Smooth muscle cell (in vitro differentiated cells): ENCODE results near the gene ZNF276. TPM values are rescaled to one million over a fixed set of nuclear protein-coding genes. Genes with fewer than 3 reads are reported as not detected.
"Not testable (repeated sequence)": the region's sequence is repeated elsewhere in the genome, so short reads cannot be mapped to it uniquely, and the experiment has no call there.

Experiments used
- DNase-seq: peaks from one replicate; lab custom pipeline; 2025; ENCODE audit not compliant: unreplicated experiment; lab: John Stamatoyannopoulos, UW
- H2AFZ ChIP-seq: fragments of 200-600 bp; sonication (generic); 2 replicates; pipeline ENCODE4 v1.6.0; 2016; ENCODE audit warnings: antibody characterized with exemption, low read depth, mild to moderate bottlenecking
- H3F3A ChIP-seq: fragments of 200-600 bp; sonication (generic); 2 replicates; pipeline ENCODE4 v1.6.0; 2017; ENCODE audit warnings: antibody characterized with exemption, low read depth
- H3K27ac ChIP-seq: fragments of 200-600 bp; sonication (generic); 2 replicates; pipeline ENCODE4 v1.5.1; 2016; ENCODE audit warnings: low read depth, mild to moderate bottlenecking
- H3K27me3 ChIP-seq: fragments of 200-600 bp; sonication (generic); 2 replicates; pipeline ENCODE4 v1.6.1; 2016; ENCODE audit warnings: low read depth, mild to moderate bottlenecking
- H3K36me3 ChIP-seq: fragments of 200-600 bp; sonication (generic); 2 replicates; pipeline ENCODE4 v1.5.1; 2016; ENCODE audit warnings: low read depth
- H3K4me1 ChIP-seq: fragments of 200-600 bp; sonication (generic); 2 replicates; pipeline ENCODE4 v1.5.1; 2016; ENCODE audit warnings: low read depth
- H3K4me2 ChIP-seq: fragments of 200-600 bp; sonication (generic); 2 replicates; pipeline ENCODE4 v1.6.0; 2016; ENCODE audit warnings: mild to moderate bottlenecking
- H3K4me3 ChIP-seq: fragments of 200-600 bp; sonication (generic); 2 replicates; pipeline ENCODE4 v1.5.1; 2016; ENCODE audit warnings: mild to moderate bottlenecking
- H3K79me2 ChIP-seq: fragments of 200-600 bp; sonication (generic); 2 replicates; pipeline ENCODE4 v1.6.0; 2016; ENCODE audit warnings: low read depth, mild to moderate bottlenecking
- H3K9ac ChIP-seq: fragments of 200-600 bp; sonication (generic); 2 replicates; pipeline ENCODE4 v1.6.0; 2016; ENCODE audit warnings: low read depth
- H3K9me3 ChIP-seq: fragments of 200-600 bp; sonication (generic); replicated peaks from 2 replicates; pipeline ENCODE4 v1.5.1; 2016; ENCODE audit warnings: low read depth
- H4K20me1 ChIP-seq: fragments of 200-600 bp; sonication (generic); 2 replicates; pipeline ENCODE4 v1.6.0; 2016; ENCODE audit warnings: low read depth
- WGBS: methylation state at CpG from one replicate; pipeline ENCODE4 v1.1.7; 2016; ENCODE audit warnings: low lambda C conversion rate; 5-methylcytosine and 5-hydroxymethylcytosine counted together
- polyA plus RNA-seq: library from polyadenylated mRNA; unstranded; fragments of >200 nt; fragmentation: Nextera tagmentation; extraction: Ambion mirVana; gene quantifications from 2 replicates; pipeline ENCODE4 v1.2.1, GENCODE V29; 2016
- total RNA-seq: library from RNA; depleted of rRNA; stranded (reverse); fragments of >200 nt; gene quantifications from 2 replicates; pipeline ENCODE4 v1.2.3, GENCODE V29; 2014
- TF ChIP-seq, protein P1 (sequence below): fragments of 200-600 bp; sonication (generic); IDR thresholded peaks from 2 replicates; pipeline ENCODE4 v1.5.1; 2017; ENCODE audit warnings: borderline replicate concordance, mild to moderate bottlenecking, antibody characterized with exemption; ENCODE audit not compliant: insufficient read depth, poor library complexity, severe bottlenecking

The ZNF276 gene
- total and polyA plus RNA-seq, 2 experiments from 2014 or later = 8.0 to 11.0 TPM

DNA sequence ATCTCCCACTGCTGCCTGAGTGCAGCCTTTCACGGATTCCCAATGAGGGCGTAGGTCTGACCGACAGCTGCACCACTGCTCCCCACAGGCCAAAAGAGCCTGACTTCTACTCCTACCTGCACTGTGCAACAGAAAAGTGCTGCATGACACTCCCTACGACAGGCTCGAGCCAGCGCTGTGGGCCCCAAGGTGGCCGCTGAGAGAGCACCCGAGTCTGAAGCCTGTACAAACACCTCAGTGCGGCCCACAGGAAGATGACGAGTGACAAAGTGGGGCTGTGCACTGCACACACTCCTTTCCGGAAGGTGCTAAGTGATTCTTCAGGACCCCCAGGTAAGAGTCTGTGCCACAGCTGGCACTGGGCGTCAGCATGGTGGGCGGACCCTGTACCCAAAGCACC is 53.9 kb downstream of the ZNF276 start:
- Histone ChIP-seq H2AFZ (no peak overlapping the region), H3K4me1 (no peaks in the 10 kb centered on the region), H3K27ac (no peak overlapping the region), H3F3A (no peaks in the 10 kb centered on the region), H3K9me3 (no peaks in the 10 kb centered on the region), H3K4me3 (no peak overlapping the region), H3K4me2 (no peak overlapping the region), H3K79me2 (no peaks in the 10 kb centered on the region), H3K9ac (no peak overlapping the region), H3K36me3 (no peaks in the 10 kb centered on the region), H4K20me1 (no peaks in the 10 kb centered on the region), H3K27me3 (no peaks in the 10 kb centered on the region)
- TF ChIP-seq, protein P1, sequence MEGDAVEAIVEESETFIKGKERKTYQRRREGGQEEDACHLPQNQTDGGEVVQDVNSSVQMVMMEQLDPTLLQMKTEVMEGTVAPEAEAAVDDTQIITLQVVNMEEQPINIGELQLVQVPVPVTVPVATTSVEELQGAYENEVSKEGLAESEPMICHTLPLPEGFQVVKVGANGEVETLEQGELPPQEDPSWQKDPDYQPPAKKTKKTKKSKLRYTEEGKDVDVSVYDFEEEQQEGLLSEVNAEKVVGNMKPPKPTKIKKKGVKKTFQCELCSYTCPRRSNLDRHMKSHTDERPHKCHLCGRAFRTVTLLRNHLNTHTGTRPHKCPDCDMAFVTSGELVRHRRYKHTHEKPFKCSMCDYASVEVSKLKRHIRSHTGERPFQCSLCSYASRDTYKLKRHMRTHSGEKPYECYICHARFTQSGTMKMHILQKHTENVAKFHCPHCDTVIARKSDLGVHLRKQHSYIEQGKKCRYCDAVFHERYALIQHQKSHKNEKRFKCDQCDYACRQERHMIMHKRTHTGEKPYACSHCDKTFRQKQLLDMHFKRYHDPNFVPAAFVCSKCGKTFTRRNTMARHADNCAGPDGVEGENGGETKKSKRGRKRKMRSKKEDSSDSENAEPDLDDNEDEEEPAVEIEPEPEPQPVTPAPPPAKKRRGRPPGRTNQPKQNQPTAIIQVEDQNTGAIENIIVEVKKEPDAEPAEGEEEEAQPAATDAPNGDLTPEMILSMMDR = no peak
- WGBS = 98% methylated on average over 13 of the region's 13 CpGs
- no peak for DNase-seq

DNA sequence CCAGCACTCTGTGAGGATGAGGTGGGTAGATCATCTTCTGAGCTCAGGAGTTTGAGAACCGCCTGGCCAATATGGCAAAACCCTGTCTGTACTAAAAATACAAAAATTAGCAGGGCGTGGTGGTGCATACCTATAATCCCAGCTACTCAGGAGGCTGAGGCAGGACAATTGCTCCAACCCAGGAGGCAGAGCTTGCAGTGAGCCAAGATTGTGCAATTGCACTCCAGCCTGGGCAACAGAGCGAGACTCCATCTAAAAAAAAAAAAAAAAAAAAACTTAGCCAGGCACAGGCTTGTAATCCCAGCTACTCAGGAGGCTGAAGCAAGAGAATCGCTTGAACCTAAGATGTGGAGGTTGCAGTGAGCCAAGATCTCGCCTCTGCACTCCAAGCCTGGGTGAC is 56.9 kb downstream of the ZNF276 start:
- H3K9ac ChIP-seq, H4K20me1 ChIP-seq, H3K4me1 ChIP-seq, H2AFZ ChIP-seq, H3F3A ChIP-seq, H3K79me2 ChIP-seq, H3K4me2 ChIP-seq, H3K4me3 ChIP-seq, H3K27me3 ChIP-seq, DNase-seq, H3K36me3 ChIP-seq, H3K9me3 ChIP-seq, H3K27ac ChIP-seq: not testable (repeated sequence)
- WGBS = 100% methylated on average over 4 of the region's 5 CpGs

DNA sequence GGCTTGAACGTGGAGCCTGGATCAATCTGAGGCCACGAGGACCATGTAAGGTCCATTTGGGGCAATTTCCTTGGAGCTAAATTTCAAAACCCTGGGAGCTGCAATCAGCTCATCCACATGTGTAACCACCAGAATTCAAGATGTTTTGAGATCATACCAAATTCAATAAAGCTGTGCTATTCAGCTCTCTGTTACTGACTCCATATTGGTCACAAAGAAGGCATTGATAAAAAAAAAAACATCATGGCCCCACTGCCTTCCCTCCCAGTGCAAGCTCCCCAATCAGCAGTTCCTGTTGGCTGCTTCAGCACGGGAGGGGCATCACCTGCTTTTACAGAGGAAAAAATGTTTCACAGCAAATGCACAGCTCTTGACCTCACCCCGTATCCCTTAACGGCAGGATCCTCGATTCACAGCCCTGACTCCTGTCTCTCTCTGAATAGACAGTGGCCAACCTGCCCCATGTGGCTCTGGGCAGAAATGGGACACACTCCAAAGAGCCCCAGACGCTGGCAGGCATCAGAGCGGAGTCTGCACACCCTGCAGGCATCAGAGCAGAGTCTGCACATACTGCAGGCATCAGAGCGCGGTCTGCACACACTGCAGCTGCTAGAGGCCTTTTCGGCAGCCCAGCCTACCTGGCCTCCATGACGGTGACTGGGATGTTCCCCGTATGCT is 58.0 kb downstream of the ZNF276 start:
- Histone ChIP-seq H3K27me3 (no peaks in the 10 kb centered on the region), H2AFZ (no peak overlapping the region), H3K4me3 (no peak overlapping the region), H3K4me2 (no peak overlapping the region), H3K27ac (no peak overlapping the region), H3K9ac (no peak overlapping the region), H3K4me1 (no peaks in the 10 kb centered on the region), H4K20me1 (no peaks in the 10 kb centered on the region), H3F3A (no peaks in the 10 kb centered on the region), H3K36me3 (no peaks in the 10 kb centered on the region), H3K79me2 (no peaks in the 10 kb centered on the region), H3K9me3 (no peaks in the 10 kb centered on the region)
- 99% methylated on average over 13 of the region's 13 CpGs for WGBS
- TF ChIP-seq, protein P1 = no peak
- no peak for DNase-seq

DNA sequence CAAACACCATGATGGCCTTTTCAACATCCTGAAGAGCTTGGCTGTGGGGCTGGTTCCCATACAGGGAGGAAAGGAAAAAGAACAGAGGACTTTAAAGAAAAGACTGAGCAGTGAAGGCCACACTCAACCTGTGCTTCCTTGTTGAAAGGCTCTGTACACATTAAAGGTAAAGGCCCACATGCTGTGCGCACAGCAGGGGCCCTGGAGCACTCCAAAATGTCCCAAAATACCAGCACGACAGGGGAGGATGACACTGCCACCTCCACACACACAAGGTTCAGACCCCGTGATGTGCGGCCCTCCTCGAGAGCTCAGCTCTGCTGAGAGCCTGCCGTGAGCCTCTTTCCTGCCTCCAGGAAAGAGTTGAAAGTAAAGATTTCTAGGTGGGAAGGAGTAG is 58.6 kb downstream of the ZNF276 start:
- no peak overlapping the region for H3K27ac ChIP-seq
- no peak overlapping the region for H3K9ac ChIP-seq
- no peaks in the 10 kb centered on the region for H3K36me3 ChIP-seq
- no peaks in the 10 kb centered on the region for H3K79me2 ChIP-seq
- no peaks in the 10 kb centered on the region for H4K20me1 ChIP-seq
- no peak overlapping the region for H3K4me3 ChIP-seq
- no peaks in the 10 kb centered on the region for H3K4me1 ChIP-seq
- WGBS = 90% methylated on average over 6 of the region's 6 CpGs
- no peak for DNase-seq
- no peak overlapping the region for H2AFZ ChIP-seq
- no peaks in the 10 kb centered on the region for H3K9me3 ChIP-seq
- H3K4me2 ChIP-seq = no peak overlapping the region
- H3F3A ChIP-seq = no peaks in the 10 kb centered on the region
- no peaks in the 10 kb centered on the region for H3K27me3 ChIP-seq
- TF ChIP-seq, protein P1 = no peak
